Esophagus muscularis mucosa (tissue), 4 donors: ENCODE measurements around the gene NT5DC3. TPM values are rescaled to one million over a fixed set of nuclear protein-coding genes. Genes with fewer than 3 reads are reported as not detected.
A peak's percentile ranks its signal among the peaks of the same experiment; 100 is the strongest.

ENCODE experiments used
- DNase-seq: peaks from one replicate; pipeline ENCODE4 v3.0.0-alpha.2; 2017; ENCODE audit errors: extremely low spot score
- H3K27ac ChIP-seq, 4 donors: fragments of 200-600 bp; sonication (generic); replicated peaks in 1 of 4; 1 replicate in 3 of 4; 2 replicates in 1 of 4; pipeline ENCODE4 v1.5.1; 2016 to 2019; ENCODE audit warnings: mild to moderate bottlenecking in 1 of 4
- H3K27me3 ChIP-seq, 4 donors: fragments of 200-600 bp; sonication (generic); one replicate each; pipeline versions ENCODE4 v1.5.1 to v1.6.0; 2016 to 2019
- H3K36me3 ChIP-seq, 4 donors: fragments of 200-600 bp; sonication (generic); one replicate each; pipeline ENCODE4 v1.5.1; 2016 to 2019
- H3K4me1 ChIP-seq, 4 donors: fragments of 200-600 bp; sonication (generic); one replicate each; pipeline ENCODE4 v1.5.1; 2016 to 2019
- H3K4me3 ChIP-seq, 4 donors: fragments of 200-600 bp; sonication (generic); 1 replicate in 2 of 4; 2 replicates in 2 of 4; pipeline ENCODE4 v1.5.1; 2016 to 2019; ENCODE audit warnings: mild to moderate bottlenecking in 4 of 4, moderate library complexity in 1 of 4
- H3K9me3 ChIP-seq, 4 donors: fragments of 200-600 bp; sonication (generic); 1 replicate in 3 of 4; 2 replicates in 1 of 4; pipeline ENCODE4 v1.5.1; 2016 to 2019
- EP300 ChIP-seq: sonication (generic); formaldehyde crosslinking; IDR thresholded peaks from one replicate; pipeline ENCODE4 v1.6.1; 2017; ENCODE audit warnings: antibody characterized with exemption
- POLR2A ChIP-seq: fragments of 450-650 bp; IDR thresholded peaks from one replicate; pipeline ENCODE4 v1.6.1; 2017; ENCODE audit warnings: antibody characterized with exemption, moderate library complexity, mild to moderate bottlenecking, low read depth
- POLR2AphosphoS5 ChIP-seq, 2 donors: sonication (generic); formaldehyde crosslinking; IDR thresholded peaks; one replicate each; pipeline ENCODE4 v1.6.1; 2017; ENCODE audit warnings: antibody characterized with exemption in 2 of 2
- WGBS: methylation state at CpG from one replicate; pipeline ENCODE4 v1.1.5; 2018; 5-methylcytosine and 5-hydroxymethylcytosine counted together
- intact Hi-C: fragments of 100-400 bp; cut with DNase I; formaldehyde crosslinking; loops from one replicate; pipeline ENCODE4 v1.15.1; 2023
- total RNA-seq, 4 donors: library from RNA; depleted of rRNA; stranded (reverse); fragments of >200 nt; gene quantifications; one replicate each; pipeline versions ENCODE4 v1.1.0 to v1.2.1, GENCODE V29; 2016
- TF ChIP-seq, protein P1 (sequence below), 3 experiments: fragments of 200-600 bp in 2 of 3; fragments of 450-650 bp in 1 of 3; sonication (generic) in 2 of 3; IDR thresholded peaks; one replicate each; pipeline ENCODE4 v1.5.1; 2017 to 2019; ENCODE audit warnings: antibody characterized with exemption in 3 of 3, mild to moderate bottlenecking in 2 of 3, moderate library complexity in 1 of 3

Gene NT5DC3
- total RNA-seq, 4 donors from 2014 or later, result 169 to 275 (median 195) TPM

DNA sequence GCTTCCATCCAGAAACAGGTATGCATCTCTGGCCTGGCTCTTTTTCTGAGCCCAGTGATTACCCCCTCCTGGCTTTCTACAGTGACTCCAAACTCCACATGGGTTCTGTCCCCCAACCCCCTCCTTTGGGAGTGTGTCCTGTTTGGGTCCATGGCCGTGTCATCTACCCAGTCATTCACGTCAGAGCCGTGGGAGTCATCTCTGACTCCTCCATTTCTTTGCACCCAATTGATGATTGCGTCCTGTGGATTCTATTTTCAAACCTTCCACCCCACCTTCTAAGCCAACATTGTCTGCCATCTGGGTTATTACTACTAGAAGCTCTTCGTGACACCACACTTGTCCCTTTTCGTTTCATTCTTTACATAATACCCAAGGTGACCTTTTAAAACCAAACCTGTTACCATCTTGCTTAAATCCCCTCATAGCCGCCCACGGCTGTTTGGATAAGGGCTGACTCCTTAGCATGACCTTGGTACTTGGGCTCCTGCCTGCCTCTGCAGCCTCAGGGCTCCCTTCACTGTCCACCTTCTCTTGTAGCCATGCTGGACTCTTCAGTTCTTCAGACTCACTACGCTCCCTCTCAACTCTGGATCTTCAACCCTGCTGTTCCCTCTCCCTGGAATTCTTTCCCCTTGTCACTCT lies 38.1 kb upstream of the NT5DC3 start:
- intact Hi-C loops, result loop anchor here (2.0 to 10.0 kb wide), 2 partner anchors 48 to 104 kb away; no protein-coding TSS in a partner anchor
- no peak overlapping the region for H3K27ac ChIP-seq
- WGBS, result 96% methylated on average over 9 of the region's 9 CpGs
- H3K4me1 ChIP-seq, result peaks cover 0 to 4% (median 2%) of the 10 kb centered on the region in 4 donors
- no peaks in the 10 kb centered on the region for H3K36me3 ChIP-seq
- no peak for DNase-seq
- no peak overlapping the region for H3K4me3 ChIP-seq
- no peak for TF ChIP-seq POLR2AphosphoS5 (IDR thresholded peaks at IDR 0.05)
- TF ChIP-seq, protein P1, sequence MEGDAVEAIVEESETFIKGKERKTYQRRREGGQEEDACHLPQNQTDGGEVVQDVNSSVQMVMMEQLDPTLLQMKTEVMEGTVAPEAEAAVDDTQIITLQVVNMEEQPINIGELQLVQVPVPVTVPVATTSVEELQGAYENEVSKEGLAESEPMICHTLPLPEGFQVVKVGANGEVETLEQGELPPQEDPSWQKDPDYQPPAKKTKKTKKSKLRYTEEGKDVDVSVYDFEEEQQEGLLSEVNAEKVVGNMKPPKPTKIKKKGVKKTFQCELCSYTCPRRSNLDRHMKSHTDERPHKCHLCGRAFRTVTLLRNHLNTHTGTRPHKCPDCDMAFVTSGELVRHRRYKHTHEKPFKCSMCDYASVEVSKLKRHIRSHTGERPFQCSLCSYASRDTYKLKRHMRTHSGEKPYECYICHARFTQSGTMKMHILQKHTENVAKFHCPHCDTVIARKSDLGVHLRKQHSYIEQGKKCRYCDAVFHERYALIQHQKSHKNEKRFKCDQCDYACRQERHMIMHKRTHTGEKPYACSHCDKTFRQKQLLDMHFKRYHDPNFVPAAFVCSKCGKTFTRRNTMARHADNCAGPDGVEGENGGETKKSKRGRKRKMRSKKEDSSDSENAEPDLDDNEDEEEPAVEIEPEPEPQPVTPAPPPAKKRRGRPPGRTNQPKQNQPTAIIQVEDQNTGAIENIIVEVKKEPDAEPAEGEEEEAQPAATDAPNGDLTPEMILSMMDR (IDR thresholded peaks at IDR 0.05), result no peak
- no peak for TF ChIP-seq EP300
- TF ChIP-seq POLR2A, result no peak
- no peaks in the 10 kb centered on the region for H3K9me3 ChIP-seq
- H3K27me3 ChIP-seq, result no peaks in the 10 kb centered on the region

DNA sequence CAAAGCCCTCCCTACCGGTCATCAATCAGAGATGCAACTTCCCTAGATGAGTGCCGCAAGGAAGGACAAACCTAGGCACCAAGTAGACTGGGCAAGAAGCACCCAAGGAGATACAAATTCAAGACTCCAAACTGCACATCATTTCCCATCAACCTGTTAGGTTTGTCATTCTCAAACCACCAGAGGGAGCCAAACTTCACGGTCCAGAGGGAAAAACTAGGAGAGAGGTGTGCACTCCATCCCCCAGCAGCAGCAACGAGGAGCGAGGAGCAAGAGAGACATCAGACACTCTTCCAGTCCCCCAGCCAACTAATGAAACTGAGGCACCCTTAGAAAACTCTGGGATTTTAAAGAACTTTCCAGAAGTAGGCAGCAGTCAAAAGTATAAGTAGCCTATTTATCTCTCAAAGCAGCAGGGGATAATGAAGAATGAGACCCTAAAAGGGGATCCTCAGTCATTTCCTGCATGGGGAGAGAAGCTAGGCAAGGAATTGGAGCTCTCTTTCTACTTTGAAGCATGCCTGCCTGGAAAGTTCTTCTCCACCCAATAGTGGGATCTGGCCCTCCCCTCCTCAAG lies 37.0 kb upstream of the NT5DC3 start:
- no peaks in the 10 kb centered on the region for H3K36me3 ChIP-seq
- no peaks in the 10 kb centered on the region for H3K27me3 ChIP-seq
- no peak for DNase-seq
- WGBS, result 5% methylated on average over 5 of the region's 5 CpGs
- H3K4me1 ChIP-seq, result peaks cover 0 to 4% (median 2%) of the 10 kb centered on the region in 4 donors
- TF ChIP-seq POLR2A (no peak), EP300 (no peak), POLR2AphosphoS5 (IDR thresholded peaks at IDR 0.05) (peak; percentile 22 to 36)
- TF ChIP-seq, protein P1 (IDR thresholded peaks at IDR 0.05), result peak; percentile 65 to 76 (median 72)
- H3K4me3 ChIP-seq, result no peak overlapping the region
- H3K9me3 ChIP-seq, result no peaks in the 10 kb centered on the region
- H3K27ac ChIP-seq, result no peak overlapping the region
- intact Hi-C loops, result loop anchor here (2.0 to 10.0 kb wide), 2 partner anchors 49 to 103 kb away; no protein-coding TSS in a partner anchor

DNA sequence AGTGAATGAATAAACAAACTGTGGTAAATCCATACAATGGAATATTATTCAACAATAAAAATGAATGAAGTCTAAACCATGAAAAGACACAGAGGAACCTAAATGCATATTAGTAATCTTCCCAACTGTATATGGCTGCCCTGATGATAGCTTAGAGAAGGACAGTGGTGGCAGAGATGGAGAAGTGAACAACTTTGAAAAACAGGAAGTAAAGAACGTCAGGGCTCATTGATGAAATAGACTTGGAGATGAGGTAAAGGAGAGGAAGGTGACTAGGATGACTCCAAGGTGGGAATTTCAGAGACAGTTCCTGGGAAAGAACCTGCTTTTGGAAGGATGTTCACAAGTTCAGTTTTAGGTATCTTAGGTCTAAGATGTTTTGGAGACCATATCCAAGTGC lies 36.3 kb upstream of the NT5DC3 start:
- no peak overlapping the region for H3K4me3 ChIP-seq
- no peaks in the 10 kb centered on the region for H3K36me3 ChIP-seq
- peaks cover 0 to 4% (median 2%) of the 10 kb centered on the region in 4 donors for H3K4me1 ChIP-seq
- WGBS, result 76% methylated on average over 1 of the region's 1 CpG
- H3K27me3 ChIP-seq, result no peaks in the 10 kb centered on the region
- no peak overlapping the region for H3K27ac ChIP-seq
- intact Hi-C loops, result loop anchor here (10.0 kb wide), 1 partner anchor 102 kb away; no protein-coding TSS in a partner anchor
- TF ChIP-seq POLR2A, result no peak
- no peak for TF ChIP-seq POLR2AphosphoS5 (IDR thresholded peaks at IDR 0.05)
- TF ChIP-seq, protein P1 (IDR thresholded peaks at IDR 0.05), result no peak
- TF ChIP-seq EP300, result no peak
- no peak for DNase-seq
- H3K9me3 ChIP-seq, result no peaks in the 10 kb centered on the region

DNA sequence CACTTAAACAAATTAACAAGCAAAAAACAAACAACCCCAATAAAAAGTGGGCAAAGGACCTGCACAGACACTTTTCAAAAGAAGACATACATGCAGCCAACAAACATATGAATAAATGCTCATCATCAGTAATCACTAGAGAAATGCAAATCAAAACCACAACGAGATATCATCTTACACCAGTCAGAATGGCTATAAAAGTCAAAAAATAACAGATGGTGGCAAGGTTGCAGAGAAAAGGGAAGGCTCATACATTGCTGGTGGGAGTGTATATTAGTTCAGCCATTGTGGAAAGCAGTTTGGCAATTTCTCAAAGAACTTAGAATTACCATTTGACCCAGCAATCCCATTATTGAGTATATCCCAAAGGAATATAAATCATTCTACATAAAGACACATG lies 34.6 kb upstream of the NT5DC3 start:
- no peak for DNase-seq
- Histone ChIP-seq H3K4me1 (peaks cover 0 to 8% (median 4%) of the 10 kb centered on the region in 4 donors), H3K36me3 (no peaks in the 10 kb centered on the region), H3K27me3 (no peaks in the 10 kb centered on the region), H3K4me3 (no peak overlapping the region), H3K27ac (no peak overlapping the region), H3K9me3 (no peaks in the 10 kb centered on the region)
- intact Hi-C loops, result loop anchor here (10.0 kb wide), 1 partner anchor 101 kb away; no protein-coding TSS in a partner anchor
- 0% methylated on average over 1 of the region's 1 CpG for WGBS
- TF ChIP-seq, protein P1 (IDR thresholded peaks at IDR 0.05), result no peak
- no peak for TF ChIP-seq POLR2AphosphoS5 (IDR thresholded peaks at IDR 0.05)
